GM21786 (cell line): Measurements from ENCODE around the gene USP17L29.
"Not testable (repeated sequence)": the region's sequence is repeated elsewhere in the genome, so short reads cannot be mapped to it uniquely, and the experiment has no call there.

ENCODE experiments used
- ATAC-seq: cut with Tn5 transposase; IDR thresholded peaks from one replicate; pipeline ENCODE4 v1.9.1; 2021; ENCODE audit not compliant: unreplicated experiment

The USP17L29 gene

GRCh38 chr4:9353338-9353737 lies at the start of gene USP17L29:
USP17L29 (plus strand) TSS chr4:9353638; CDS start chr4:9353638, 0 bp downstream.
- ATAC-seq = not testable (repeated sequence)

- ATAC-seq = not testable (repeated sequence)
Measured at GRCh38 chr4:9324191-9324590, 29.2 kb upstream of the USP17L29 start.

- not testable (repeated sequence) for ATAC-seq
Measured at GRCh38 chr4:9324865-9325264, 28.6 kb upstream of the USP17L29 start, which contains the start of gene USP17L24. USP17L24 (plus strand) TSS chr4:9325165; CDS start chr4:9325165, 0 bp downstream.

- not testable (repeated sequence) for ATAC-seq
Measured at GRCh38 chr4:9329611-9330010, 23.8 kb upstream of the USP17L29 start, which contains the start of gene USP17L25. USP17L25 (plus strand) TSS chr4:9329911; CDS start chr4:9329911, 0 bp downstream.

- not testable (repeated sequence) for ATAC-seq
Measured at GRCh38 chr4:9334358-9334757, 19.1 kb upstream of the USP17L29 start, which contains the start of gene USP17L26. USP17L26 (plus strand) TSS chr4:9334658; CDS start chr4:9334658, 0 bp downstream.

- ATAC-seq = not testable (repeated sequence)
Measured at GRCh38 chr4:9339103-9339502, 14.3 kb upstream of the USP17L29 start, which contains the start of gene USP17L5. USP17L5 (plus strand) TSS chr4:9339403; CDS start chr4:9339403, 0 bp downstream.

GRCh38 chr4:9343848-9344247 lies 9.6 kb upstream of the USP17L29 start, which contains the start of gene USP17L27:
USP17L27 (plus strand) TSS chr4:9344148; CDS start chr4:9344148, 0 bp downstream.
- ATAC-seq = not testable (repeated sequence)

GRCh38 chr4:9348593-9348992 lies 4.8 kb upstream of the USP17L29 start, which contains the start of gene USP17L28:
USP17L28 (plus strand) TSS chr4:9348893; CDS start chr4:9348893, 0 bp downstream.
- not testable (repeated sequence) for ATAC-seq

GRCh38 chr4:9350866-9351265 lies 2.6 kb upstream of the USP17L29 start:
- not testable (repeated sequence) for ATAC-seq

- not testable (repeated sequence) for ATAC-seq
Measured at GRCh38 chr4:9362829-9363228, 9.4 kb downstream of the USP17L29 start, which contains the start of gene USP17L30. USP17L30 (plus strand) TSS chr4:9363129; CDS start chr4:9363129, 0 bp downstream.

GRCh38 chr4:9379881-9380280 lies 26.4 kb downstream of the USP17L29 start:
- ATAC-seq = not testable (repeated sequence)

GRCh38 chr4:9381012-9381534 lies 27.6 kb downstream of the USP17L29 start:
- ATAC-seq = not testable (repeated sequence)

GRCh38 chr4:9384126-9384525 lies 30.7 kb downstream of the USP17L29 start:
- no peak for ATAC-seq

- not testable (repeated sequence) for ATAC-seq
Measured at GRCh38 chr4:9389001-9389400, 35.6 kb downstream of the USP17L29 start.
